ENCODE data around the gene SIRPA. TPM values are rescaled to one million over a fixed set of nuclear protein-coding genes. Genes with fewer than 3 reads are reported as not detected.

The SIRPA gene
- total and polyA plus RNA-seq, 4 donors = 16.6 to 123 (median 52.6) TPM

DNA sequence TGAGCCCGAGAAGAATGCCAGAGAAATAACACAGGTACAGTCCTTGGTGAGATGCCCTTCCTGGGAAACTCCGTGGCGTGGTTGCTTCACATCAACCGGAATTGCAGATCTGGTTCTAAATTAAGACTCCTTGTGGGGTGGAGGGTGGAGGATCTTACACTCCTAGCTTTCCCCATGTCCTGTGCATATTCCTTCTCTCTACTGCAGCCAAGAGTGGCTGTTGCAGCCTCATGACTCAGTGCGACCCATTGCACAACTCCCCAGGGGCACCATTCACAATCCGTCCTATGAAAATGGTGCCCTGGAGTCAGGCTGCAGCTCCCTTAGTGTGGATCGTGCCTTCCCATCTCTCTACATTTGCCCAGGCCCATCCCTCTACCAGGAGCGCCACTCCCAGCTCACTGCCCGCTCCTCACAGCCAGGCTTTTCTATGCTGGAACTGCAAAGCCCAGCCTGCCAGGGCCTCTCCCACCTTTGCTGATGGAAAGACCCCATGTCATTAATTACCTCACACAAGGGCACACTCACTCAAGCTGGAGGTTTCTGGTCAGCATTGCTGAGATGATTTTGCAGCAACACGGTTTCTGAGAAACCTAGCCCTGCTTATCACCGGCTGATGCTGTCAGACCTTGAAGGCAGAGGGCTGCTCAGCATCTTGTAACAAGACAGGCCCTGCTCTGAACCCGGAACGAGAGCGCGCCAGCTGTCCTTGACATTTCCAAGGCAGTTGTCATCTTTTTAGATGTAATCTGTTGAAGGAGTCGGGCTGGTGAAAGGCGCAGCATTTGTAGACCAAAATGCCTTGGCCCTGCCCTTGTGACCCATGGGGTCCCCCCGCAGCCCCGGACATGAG, 39.7 kb downstream of the SIRPA start:
- no peak for ATAC-seq (ENCODE audit: insufficient read depth, low FRiP score)
- 72 to 74% methylated on average over 19 of the region's 19 CpGs for WGBS, 2 donors
- H3K9ac ChIP-seq (ENCODE audit: insufficient read depth in 1 of 2, low read length in 2 of 2) = no peak overlapping the region
- peaks cover 0 to 7% (median 0%) of the 10 kb centered on the region in 4 donors for H3K36me3 ChIP-seq (ENCODE audit: control insufficient read depth in 4 of 4, insufficient read depth in 4 of 4, low read length in 4 of 4)
- peaks cover 0 to 13% (median 0%) of the 10 kb centered on the region in 3 donors for H3K27me3 ChIP-seq (ENCODE audit: control insufficient read depth in 3 of 3, insufficient read depth in 3 of 3, low read length in 2 of 3)
- H3K9me3 ChIP-seq (ENCODE audit: control insufficient read depth in 4 of 4, insufficient read depth in 3 of 4, low read length in 3 of 4) = peaks cover 0 to 2% (median 0%) of the 10 kb centered on the region in 4 donors
- peak overlapping the region; percentile 1 to 47 for H3K27ac ChIP-seq (ENCODE audit: low read depth in 1 of 2, low read length in 1 of 2)
- no peak overlapping the region for H3K4me3 ChIP-seq
- H3K4me1 ChIP-seq (ENCODE audit: control insufficient read depth in 5 of 5, insufficient read depth in 5 of 5, low read length in 5 of 5) = peaks cover 0 to 6% (median 0%) of the 10 kb centered on the region in 5 donors
- DNase-seq = no peak
- TF ChIP-seq, protein P1, sequence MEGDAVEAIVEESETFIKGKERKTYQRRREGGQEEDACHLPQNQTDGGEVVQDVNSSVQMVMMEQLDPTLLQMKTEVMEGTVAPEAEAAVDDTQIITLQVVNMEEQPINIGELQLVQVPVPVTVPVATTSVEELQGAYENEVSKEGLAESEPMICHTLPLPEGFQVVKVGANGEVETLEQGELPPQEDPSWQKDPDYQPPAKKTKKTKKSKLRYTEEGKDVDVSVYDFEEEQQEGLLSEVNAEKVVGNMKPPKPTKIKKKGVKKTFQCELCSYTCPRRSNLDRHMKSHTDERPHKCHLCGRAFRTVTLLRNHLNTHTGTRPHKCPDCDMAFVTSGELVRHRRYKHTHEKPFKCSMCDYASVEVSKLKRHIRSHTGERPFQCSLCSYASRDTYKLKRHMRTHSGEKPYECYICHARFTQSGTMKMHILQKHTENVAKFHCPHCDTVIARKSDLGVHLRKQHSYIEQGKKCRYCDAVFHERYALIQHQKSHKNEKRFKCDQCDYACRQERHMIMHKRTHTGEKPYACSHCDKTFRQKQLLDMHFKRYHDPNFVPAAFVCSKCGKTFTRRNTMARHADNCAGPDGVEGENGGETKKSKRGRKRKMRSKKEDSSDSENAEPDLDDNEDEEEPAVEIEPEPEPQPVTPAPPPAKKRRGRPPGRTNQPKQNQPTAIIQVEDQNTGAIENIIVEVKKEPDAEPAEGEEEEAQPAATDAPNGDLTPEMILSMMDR (IDR thresholded peaks at IDR 0.05; ENCODE audit: control extremely low read depth, extremely low read depth) = no peak

DNA sequence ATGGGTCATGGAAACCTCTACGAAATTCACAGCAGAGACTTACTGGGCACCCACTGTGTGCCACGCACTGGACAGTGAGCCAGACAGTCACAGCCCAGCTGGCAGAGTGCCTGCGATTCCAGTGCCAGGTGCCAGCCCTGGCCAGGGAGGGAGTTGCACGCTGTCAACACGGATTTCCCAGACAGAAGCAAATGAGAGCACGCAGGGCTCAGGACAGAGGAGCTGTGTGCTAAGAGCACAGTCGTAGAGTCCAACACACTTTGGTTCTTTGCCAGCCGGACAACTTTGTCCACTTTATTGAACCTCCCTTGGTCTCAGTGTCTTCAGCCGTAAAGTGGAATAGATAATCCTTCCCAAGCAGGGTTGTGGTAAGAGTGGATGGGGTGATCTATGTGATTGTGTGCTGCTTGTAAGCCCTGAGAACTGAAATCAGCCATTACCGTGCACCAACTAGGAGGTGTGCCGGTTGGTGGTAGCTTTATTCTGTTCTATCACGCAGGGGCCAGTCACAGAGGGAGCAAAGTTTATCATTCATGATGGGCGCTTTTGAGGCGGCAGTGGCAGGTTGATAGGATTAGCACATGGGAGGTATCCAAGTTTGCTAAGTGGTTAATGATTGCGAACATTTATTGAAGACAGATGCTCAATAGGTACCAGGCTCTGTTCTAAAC, 40.6 kb downstream of the SIRPA start:
- TF ChIP-seq, protein P1 (IDR thresholded peaks at IDR 0.05; ENCODE audit: control extremely low read depth, extremely low read depth) = no peak
- WGBS, 2 donors = 77 to 86% methylated on average over 15 of the region's 15 CpGs
- DNase-seq = no peak
- Histone ChIP-seq H3K9ac (ENCODE audit: insufficient read depth in 1 of 2, low read length in 2 of 2) (no peak overlapping the region), H3K27ac (ENCODE audit: low read depth in 1 of 2, low read length in 1 of 2) (no peak overlapping the region), H3K4me3 (no peak overlapping the region), H3K4me1 (ENCODE audit: control insufficient read depth in 5 of 5, insufficient read depth in 5 of 5, low read length in 5 of 5) (peaks cover 0 to 6% (median 0%) of the 10 kb centered on the region in 5 donors), H3K27me3 (ENCODE audit: control insufficient read depth in 3 of 3, insufficient read depth in 3 of 3, low read length in 2 of 3) (peaks cover 0 to 16% (median 0%) of the 10 kb centered on the region in 3 donors), H3K9me3 (ENCODE audit: control insufficient read depth in 4 of 4, insufficient read depth in 3 of 4, low read length in 3 of 4) (peaks cover 0 to 2% (median 0%) of the 10 kb centered on the region in 4 donors), H3K36me3 (ENCODE audit: control insufficient read depth in 4 of 4, insufficient read depth in 4 of 4, low read length in 4 of 4) (peaks cover 0 to 7% (median 0%) of the 10 kb centered on the region in 4 donors)
- no peak for ATAC-seq (ENCODE audit: insufficient read depth, low FRiP score)

DNA sequence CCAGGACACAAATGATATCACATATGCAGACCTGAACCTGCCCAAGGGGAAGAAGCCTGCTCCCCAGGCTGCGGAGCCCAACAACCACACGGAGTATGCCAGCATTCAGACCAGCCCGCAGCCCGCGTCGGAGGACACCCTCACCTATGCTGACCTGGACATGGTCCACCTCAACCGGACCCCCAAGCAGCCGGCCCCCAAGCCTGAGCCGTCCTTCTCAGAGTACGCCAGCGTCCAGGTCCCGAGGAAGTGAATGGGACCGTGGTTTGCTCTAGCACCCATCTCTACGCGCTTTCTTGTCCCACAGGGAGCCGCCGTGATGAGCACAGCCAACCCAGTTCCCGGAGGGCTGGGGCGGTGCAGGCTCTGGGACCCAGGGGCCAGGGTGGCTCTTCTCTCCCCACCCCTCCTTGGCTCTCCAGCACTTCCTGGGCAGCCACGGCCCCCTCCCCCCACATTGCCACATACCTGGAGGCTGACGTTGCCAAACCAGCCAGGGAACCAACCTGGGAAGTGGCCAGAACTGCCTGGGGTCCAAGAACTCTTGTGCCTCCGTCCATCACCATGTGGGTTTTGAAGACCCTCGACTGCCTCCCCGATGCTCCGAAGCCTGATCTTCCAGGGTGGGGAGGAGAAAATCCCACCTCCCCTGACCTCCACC, 42.2 kb downstream of the SIRPA start:
- 89 to 91% methylated on average over 24 to 25 of the region's 25 CpGs for WGBS, 2 donors
- no peak for DNase-seq

More for the DNA sequence above, 42.2 kb downstream of the SIRPA start:
- H3K36me3 ChIP-seq (ENCODE audit: control insufficient read depth in 4 of 4, insufficient read depth in 4 of 4, low read length in 4 of 4) = peaks cover 0 to 7% (median 0%) of the 10 kb centered on the region in 4 donors
- H3K27ac ChIP-seq (ENCODE audit: low read depth in 1 of 2, low read length in 1 of 2) = no peak overlapping the region
- TF ChIP-seq, protein P1 (IDR thresholded peaks at IDR 0.05; ENCODE audit: control extremely low read depth, extremely low read depth) = no peak
- no peak overlapping the region for H3K9ac ChIP-seq (ENCODE audit: insufficient read depth in 1 of 2, low read length in 2 of 2)
- H3K27me3 ChIP-seq (ENCODE audit: control insufficient read depth in 3 of 3, insufficient read depth in 3 of 3, low read length in 2 of 3) = peaks cover 0 to 13% (median 0%) of the 10 kb centered on the region in 3 donors
- H3K9me3 ChIP-seq (ENCODE audit: control insufficient read depth in 4 of 4, insufficient read depth in 3 of 4, low read length in 3 of 4) = peaks cover 0 to 2% (median 0%) of the 10 kb centered on the region in 4 donors
- H3K4me3 ChIP-seq = no peak overlapping the region
- peaks cover 0 to 6% (median 0%) of the 10 kb centered on the region in 5 donors for H3K4me1 ChIP-seq (ENCODE audit: control insufficient read depth in 5 of 5, insufficient read depth in 5 of 5, low read length in 5 of 5)
- no peak for ATAC-seq (ENCODE audit: insufficient read depth, low FRiP score)

Data from lung (tissue), 12 donors.